Stimulated activated CD4-positive, alpha-beta T cell treated with anti-CD3 and anti-CD28 coated beads, Interleukin-15, amount 100 ng/mL, for 1 hour (primary cell): ENCODE measurements around the gene GIGYF1.
"Not testable (repeated sequence)": the region's sequence is repeated elsewhere in the genome, so short reads cannot be mapped to it uniquely, and the experiment has no call there.

Experiments
- DNase-seq, 2 donors: peaks; one replicate each; pipeline ENCODE4 v3.0.0-alpha.2; 2020; ENCODE audit warnings: low read depth in 1 of 2, low spot score in 1 of 2

The GIGYF1 gene

DNA sequence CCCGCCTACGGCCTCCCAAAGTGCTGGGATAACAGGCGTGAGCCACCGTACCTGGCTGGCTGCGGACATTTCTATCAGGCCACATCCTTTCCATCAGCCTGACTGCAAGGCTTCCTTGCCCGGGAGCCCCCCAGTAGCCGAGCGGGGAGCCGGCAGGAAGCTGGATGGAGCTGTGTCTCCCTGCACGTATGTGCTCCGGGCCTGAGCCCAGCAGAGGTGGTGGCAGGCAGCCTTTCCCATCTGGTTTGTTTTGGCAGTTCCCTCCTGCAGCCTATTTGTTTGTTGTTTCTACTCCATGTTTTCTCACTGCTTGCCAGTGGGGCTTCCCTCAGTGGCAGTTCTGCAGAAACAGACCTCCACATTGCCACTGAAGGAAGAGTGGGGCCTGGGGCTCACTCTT is 17.3 kb upstream of the GIGYF1 start:
- no peak for DNase-seq

DNA sequence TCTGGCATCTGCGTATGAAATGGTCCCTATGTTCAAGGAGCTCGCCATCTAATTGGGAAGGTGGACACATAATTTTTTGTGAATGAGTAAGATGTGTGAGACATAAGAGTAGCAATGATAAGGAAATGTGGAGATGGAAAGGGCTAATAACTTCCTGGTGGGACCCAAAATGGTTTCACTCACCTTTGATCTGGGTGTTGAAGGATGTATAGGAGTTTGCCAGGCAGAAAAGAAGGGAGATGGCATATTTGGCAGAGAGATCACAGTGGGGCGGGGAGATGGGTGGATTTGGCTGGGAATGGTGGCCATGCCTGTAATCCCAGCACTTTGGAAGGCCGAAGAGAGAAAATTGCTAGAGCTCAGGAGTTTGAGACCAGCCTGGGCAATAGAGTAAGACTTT is 16.4 kb upstream of the GIGYF1 start:
- DNase-seq: no peak

DNA sequence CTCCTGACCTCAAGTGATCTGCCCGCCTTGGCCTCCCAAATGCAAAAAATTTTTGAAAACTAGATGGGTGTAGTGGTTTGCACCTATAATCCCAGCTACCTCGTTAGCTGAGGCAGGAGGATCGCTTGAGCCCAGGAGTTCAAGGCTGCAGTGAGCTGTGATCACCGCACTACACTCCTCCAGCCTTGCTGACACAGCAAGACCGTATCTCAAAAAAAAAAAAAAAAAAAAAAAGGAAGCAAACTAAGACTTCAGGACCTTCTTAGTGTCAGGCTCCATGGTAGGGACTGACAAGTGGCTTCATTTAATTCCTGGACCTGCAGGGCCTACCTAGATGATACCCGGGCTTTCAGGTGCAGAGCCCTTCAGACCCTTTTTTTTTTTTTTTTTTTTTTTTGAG is 14.3 kb upstream of the GIGYF1 start:
- no peak for DNase-seq

DNA sequence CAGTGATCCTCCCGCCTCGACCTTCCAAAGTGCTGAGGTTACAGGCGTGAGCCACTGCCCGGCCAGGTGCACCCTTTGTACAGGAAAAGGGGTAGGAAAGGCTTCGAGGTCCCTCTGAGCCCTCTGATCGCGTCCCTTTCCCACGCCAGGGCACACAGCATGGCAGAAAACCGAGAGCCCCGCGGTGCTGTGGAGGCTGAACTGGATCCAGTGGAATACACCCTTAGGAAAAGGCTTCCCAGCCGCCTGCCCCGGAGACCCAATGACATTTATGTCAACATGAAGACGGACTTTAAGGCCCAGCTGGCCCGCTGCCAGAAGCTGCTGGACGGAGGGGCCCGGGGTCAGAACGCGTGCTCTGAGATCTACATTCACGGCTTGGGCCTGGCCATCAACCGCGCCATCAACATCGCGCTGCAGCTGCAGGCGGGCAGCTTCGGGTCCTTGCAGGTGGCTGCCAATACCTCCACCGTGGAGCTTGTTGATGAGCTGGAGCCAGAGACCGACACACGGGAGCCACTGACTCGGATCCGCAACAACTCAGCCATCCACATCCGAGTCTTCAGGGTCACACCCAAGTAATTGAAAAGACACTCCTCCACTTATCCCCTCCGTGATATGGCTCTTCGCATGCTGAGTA is 12.7 kb upstream of the GIGYF1 start:
- DNase-seq: no peak

DNA sequence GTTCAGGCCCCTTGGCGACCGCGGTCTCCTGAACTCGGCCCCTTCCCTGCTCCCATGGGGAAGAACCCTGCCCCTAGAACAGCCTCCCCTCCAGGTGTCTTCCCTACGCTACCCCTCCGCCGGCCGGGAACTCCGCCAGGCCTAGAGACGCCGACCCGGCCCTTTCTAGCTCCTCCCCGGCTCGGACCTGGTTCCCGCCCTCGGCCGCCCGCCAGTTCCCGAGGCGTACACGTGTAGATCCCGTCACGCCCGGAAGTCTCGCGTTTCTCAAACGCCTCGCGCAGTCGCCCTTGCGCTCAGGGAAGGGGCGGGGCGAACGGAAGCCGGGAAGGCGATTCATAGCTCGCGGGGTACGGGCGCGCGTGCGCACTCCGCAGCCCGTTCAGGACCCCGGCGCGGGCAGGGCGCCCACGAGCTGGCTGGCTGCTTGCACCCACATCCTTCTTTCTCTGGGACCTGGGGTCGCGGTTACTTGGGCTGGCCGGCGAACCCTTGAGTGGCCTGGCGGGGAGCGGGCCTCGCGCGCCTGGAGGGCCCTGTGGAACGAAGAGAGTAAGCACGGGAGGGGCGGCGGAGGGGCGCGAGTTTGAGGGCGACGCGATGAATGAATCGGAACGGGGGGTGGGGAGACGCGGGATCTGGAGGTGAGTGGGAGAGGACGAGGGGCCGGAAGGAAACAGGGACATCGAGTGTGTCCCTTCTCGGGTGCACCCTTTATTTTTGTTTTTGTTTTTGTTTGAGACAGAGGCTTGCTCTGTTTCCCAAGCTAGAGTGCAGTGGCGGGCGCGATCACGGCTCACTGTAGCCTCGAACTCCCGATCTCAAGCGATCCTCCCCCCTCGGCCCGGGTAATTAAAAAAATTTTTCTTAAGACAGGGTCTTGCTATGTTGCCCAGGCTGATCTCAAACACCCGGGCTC is 12.0 kb upstream of the GIGYF1 start, which contains the start of gene POP7:
POP7 (plus strand) TSS at position 369 of the 919 bp plus-strand sequence. CDS start 710 bp downstream, outside the sequence.
- peak; percentile 95 to 98 for DNase-seq

DNA sequence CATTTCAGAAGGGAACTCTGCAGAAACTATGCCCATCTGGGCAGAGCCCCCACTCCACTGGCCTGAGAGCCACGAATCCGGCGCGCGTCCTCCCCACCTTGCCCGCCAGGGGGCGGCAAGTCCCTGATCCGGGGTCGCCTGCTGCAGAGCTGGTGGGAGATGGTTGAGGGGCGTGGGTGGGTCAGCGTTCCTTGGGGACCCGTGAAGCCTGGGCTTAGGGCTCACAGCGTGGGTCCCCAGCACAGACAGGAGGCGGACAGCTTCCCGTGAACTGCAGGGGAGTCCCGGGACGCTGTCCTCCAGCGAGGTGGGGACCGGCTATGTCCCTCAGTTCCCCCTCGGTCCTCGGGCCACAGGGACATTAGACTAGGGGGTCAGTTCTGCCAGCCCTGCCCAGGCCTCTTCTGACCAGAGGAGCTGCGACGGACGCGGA is 11.3 kb upstream of the GIGYF1 start:
- peak; percentile 66 to 71 for DNase-seq

DNA sequence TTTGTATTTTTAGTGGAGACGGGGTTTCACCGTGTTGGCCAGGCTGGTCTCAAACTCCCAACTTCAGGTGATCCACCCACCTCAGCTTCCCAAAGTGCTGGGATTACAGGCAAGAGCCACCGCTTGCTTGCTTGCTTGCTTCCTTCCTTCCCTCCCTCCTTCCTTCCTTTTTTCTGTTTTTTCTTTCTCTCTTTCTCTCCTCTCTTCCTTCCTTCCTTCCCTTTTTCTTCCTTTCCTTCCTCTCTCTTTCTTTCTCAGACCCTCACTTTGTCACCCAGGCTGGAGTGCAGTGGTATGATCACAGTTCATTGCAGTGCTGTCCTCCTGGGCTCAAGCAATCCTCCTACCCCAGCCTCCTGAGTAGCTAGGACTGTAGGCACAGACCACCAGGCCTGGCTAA is 7.0 kb upstream of the GIGYF1 start:
- DNase-seq: not testable (repeated sequence)

DNA sequence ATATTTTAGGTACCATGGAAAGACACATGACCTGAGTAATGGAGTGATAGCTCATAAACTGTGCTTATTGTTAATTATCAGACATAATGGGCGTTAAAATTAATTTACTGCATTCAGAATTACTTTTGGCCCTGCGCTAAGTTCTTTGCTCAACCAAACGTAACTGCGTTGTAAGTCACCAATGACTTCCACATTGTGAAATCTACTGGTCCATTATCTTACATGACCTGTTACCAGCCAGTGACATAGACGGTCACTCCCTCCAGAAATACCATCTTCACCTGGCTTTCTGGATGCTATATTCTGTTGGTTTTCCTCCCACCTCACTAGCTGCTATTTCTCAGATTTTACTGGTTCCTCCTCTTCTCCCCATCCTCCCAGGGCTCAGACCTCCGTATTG is 5.0 kb upstream of the GIGYF1 start:
- no peak for DNase-seq

DNA sequence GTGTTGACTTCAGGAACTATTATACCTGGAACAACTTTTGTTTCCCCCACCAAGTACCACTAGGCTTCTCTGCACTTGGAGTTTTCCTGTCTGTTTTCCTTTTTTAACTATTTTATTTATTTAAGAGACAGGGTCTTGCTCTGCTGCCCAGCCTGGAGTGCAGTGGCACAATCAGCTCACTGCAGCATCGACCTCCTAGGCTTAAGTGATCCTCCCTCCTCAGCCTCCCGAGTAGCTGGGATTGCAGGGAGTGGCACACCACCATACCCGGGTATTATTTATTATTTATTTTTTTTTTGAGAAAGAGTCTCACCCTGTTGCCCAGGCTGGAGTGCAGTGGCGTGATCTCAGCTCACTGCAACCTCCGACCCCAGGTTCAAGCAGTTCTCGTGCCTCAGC is 2.1 kb upstream of the GIGYF1 start:
- no peak for DNase-seq

DNA sequence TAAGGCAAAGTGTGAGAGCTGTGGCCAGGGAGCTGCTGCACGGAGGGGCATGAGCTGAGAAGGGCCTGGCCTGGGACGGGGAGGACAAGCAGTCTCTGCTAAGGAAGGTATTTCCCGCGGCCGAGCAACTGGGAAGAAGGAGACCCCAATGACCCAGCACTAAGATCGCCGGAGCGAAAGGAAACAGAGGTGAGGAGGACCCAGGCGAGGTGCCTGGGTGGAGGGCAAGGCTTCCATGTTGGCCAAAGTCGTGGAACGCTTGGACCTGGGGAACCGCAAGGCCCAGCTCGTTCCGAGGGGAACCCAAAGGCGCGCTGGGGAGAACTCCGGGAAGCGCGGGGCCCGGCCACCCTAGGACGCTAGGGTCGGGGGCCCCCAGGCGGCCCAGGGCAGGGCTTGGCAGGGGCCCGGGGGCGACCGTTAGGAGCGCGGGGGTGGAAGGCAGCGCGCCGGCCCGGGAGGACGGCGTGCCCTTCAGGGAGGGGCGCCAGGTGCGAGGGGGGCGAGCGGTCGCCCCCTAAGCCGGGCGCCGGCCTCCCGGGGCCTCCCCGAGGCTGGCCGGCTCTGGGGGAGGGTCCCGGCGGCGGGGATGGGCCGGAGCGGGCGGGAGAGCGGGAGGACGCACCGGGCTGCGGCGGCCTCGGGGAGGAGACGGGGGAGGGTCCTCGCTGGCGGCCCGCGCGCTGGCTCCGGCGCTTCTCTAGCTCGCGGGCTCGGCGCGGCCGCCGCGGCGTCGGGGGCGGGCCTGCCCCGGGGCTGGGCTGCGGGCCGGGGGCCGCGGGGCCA is 545 bp downstream of the GIGYF1 start:
- DNase-seq: no peak

DNA sequence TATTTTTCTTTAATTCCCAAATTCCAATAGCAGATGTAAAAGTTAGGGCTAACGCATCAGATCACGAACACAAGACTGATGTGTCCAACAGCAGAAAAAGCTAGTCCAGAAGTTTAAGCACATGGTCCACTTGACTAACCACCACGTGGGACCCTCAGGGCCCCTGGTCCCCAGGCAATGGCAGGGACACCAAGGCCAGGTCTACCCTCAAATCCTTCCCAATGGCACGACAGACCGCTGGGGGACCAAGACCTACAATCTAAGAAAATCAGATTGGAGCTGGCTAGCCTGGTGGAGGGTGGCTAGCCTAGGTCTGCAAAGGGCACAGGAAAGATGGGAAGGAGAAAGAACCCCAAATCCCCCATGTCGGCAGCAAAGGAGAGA is 1.5 kb downstream of the GIGYF1 start:
- no peak for DNase-seq

DNA sequence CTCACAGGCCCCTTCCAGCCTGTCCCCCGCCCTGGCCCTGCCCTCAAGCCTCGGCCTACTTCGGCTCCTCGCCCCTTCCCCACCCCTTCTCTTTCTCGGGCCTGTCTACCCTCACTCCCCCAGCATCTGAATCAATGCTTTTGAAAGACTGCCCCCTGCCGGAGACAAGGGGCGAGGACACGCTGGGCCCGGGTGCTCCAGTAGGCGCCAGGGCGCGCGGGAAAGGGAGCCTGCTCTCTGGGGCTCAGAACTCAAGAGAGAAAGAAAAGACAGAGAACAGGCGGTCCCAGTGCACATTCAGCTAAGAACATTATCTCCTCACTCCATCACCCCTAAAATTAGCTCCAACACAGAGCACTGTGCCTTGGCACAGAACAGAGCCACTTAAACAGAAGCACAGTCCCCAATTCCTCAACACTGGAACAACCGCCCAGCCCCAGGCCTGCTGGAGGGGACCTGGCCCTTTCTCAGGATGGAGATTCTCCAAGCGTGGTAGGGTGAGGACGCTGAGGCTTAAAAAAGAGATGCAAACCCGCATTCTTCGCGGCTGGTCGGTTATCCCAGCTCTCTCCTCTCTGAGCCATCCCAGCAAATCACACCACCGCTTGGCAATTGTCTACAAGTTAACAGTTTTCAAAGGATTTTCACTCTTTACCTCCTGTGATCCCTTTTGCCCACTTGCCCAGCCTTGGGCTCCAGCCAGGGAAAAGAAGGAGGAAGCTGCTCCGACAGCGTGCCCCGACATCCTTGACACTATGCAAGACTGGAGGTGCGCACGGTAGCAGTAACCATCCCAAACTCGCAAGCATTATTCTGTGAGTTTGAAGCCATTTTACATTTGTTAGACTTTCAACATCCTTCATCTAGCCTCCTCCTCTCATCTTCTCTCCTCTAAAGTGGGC is 2.1 kb downstream of the GIGYF1 start:
- peak; percentile 66 to 70 for DNase-seq

DNA sequence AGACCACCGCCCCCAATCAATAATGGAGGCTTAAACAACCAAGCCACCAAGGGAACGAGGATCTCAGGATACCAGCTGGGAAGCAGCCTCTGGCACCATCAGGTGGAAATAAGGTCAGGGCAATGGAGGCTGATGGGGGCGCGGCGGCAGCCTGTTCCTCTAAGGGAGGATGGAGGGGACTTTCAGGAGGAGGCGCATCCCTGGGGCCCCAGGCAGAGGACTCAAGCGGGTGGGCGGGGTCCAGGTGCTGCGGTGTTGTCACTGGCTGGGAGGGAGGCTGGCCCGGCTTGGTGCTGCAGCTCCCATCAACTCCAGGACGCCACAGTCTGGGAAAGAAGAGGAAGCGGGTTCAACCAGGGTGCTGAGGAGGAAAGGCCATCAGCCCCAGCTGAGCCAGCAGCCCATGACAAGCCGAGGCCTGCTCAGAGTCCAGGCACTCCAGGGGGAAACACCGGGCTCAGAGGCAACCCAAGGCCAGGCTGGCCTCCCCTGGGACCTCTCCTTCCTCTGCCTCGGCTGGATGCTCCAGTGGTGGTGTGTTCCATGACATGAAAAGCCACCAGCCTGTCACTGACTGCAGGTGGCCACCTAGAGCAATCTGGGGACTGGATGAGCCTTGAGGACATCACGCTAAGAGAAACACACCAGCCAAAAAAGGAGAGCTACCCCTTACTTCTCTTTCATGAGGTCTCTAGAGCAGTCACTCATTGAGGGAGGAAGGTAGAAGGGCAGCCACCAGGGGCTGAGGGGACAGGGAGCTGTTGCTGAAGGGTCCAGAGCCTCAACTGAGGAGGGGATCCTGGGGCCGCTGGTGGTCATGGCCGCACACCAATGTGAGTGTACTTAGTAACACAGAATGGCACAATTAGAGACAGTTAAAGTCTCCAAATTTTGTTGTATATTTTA is 4.6 kb downstream of the GIGYF1 start:
- DNase-seq: no peak

DNA sequence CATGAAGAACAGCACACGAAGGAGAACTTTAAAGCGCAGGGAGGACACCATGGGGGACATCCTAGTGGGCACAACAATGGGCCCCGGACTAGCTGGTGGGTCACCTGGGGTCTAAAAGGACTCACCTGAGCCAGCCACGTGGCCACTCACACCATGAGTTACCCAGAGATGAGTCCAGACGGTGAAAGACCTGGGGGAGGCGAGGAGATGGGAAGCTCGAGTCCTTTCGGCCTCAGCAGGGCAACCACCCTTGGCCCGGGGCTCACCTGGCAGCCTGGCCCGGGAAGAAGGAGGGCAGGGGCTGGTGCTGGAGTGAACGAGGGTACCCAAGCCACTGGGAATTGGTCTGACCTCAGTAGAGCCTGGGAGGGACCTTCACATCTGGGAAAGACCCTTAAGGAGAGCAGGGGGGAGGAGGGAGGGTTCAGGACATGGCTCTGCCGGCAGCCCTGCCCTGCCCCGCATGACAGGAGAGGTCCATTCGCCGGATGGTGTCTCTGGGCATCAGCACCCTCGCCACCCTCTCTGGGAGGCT is 5.7 kb downstream of the GIGYF1 start:
- DNase-seq: no peak

DNA sequence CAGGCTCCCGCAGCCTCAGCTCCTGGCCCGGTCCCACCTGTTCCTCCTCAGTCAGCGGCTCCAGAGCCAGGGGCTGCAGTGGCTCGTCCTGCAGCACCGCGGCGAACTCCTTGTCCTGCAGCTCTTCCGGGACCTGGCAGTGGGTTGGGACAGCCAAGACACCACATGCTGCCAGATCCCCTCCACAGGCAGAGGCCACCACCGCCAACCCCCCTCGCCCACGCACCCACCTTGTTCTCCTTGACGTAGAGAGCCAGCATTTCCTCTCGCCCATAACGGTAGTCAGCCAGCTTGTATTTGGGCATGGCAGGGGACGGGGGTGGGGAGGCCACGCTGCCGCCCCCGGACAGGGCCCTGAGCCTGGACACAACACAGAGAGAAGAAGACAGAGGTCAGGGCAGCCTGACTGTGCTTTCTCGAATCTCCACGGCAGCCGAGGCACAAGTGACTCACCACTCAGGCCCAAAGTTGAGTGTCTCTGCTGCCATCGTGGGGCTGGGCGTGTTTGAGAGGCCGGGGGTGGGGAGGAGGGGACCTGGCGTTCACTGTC is 6.2 kb downstream of the GIGYF1 start:
- DNase-seq: no peak

DNA sequence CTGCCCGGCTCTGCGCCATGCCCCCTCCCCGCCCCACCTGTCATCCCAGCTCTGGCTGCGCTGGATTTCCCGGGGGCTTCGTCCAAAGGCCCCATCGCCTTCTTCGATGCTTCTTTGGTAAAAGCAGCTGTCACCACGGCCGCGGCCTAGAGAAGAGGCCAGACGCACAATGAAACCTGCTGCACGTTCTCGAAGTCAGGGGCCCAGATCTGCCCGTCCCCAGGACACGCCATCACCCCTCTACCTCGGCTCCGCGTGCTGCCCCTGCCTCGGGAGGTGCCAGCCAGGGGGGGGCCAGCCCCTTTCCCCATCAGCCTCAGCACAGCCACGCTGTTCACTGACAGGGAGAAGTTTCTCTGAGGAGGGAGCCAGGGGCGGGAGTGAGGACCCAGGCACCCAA is 6.8 kb downstream of the GIGYF1 start:
- DNase-seq: no peak

DNA sequence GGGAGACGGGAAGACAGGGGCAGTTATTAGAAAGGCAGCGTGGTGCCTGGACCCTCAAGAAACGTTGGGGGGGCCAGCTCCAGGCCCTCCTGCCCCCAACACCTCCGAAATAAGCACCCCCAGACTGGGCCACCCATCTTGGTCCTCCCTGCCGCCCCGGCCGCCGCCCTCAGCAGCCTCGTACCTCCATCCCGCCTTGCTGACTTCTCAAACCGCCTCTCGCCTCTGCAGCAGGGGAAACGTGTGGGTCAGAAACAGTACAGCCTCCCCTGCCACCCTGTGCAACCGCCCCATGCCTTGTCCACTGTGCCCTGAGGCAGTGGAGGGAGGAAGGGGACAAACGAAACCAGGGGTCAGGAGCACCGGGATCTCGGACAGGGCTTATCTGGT is 7.2 kb downstream of the GIGYF1 start:
- DNase-seq: no peak

DNA sequence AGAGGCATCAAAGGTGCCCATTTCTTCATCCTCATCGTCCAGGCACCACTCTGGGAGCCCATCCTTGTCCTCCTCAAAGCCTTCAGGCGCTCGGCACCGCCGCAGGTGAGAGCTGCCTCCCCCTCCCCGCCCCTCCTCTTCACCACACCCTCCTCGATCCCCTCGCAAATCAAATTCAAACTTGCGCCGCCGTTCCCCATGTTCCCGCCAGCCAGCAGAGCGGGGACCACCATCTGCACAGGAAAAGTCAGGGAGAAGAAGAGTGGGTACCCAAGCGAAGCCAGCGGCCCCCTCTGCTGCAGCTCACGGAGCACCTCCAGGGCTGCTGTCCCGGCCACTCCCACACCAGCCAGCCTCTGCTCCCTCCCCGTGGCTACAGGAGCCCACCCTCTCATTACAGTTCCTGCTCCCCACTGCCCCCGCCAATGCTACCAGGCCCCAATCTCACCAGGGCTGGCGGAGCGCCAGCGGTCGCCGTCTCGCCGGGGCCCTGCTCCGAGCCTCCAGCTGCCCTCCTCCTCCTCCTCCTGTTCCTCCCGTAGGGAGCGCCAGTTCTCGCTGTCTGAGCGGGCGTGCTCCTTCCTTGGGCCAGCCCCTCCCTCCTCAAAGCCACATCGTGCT is 7.7 kb downstream of the GIGYF1 start:
- no peak for DNase-seq
